HEK293T (cell line): ENCODE measurements around the gene MUC21.

Experiments used
- CTCF ChIA-PET: fragments of 350-600 bp; formaldehyde crosslinking; extraction: SDS; loops from one replicate; lab custom pipeline; 2021; ENCODE audit warnings: antibody characterized with exemption, inconsistent platforms; lab: Yijun Ruan, JAX
- POLR2A ChIA-PET: fragments of 350-600 bp; formaldehyde crosslinking; extraction: SDS; loops from one replicate; lab custom pipeline; 2020; ENCODE audit warnings: antibody characterized with exemption, inconsistent platforms; lab: Yijun Ruan, JAX
- DNase-seq: peaks from one replicate; pipeline ENCODE4 v3.0.0; 2012; ENCODE audit warnings: mixed read lengths; ENCODE audit errors: extremely low spot score
- ARNT ChIP-seq: fragments of 450-650 bp; IDR thresholded peaks from 2 replicates; pipeline ENCODE4 v1.6.1; 2017; ENCODE audit warnings: mild to moderate bottlenecking
- BHLHE40 ChIP-seq: fragments of 450-650 bp; IDR thresholded peaks from 2 replicates; pipeline ENCODE4 v1.6.1; 2016; ENCODE audit warnings: mild to moderate bottlenecking, moderate library complexity, borderline replicate concordance
- CTBP1 ChIP-seq: fragments of 450-650 bp; IDR thresholded peaks from 2 replicates; pipeline ENCODE4 v1.6.1; 2016; ENCODE audit warnings: borderline replicate concordance
- ELF4 ChIP-seq: fragments of 450-650 bp; IDR thresholded peaks from 2 replicates; pipeline ENCODE4 v1.6.1; 2017; ENCODE audit warnings: antibody characterized with exemption
- FOXA1 ChIP-seq: fragments of 450-650 bp; IDR thresholded peaks from 2 replicates; pipeline ENCODE4 v1.6.1; 2016; ENCODE audit warnings: mild to moderate bottlenecking
- FOXK2 ChIP-seq: fragments of 450-650 bp; IDR thresholded peaks from 2 replicates; pipeline ENCODE4 v1.6.1; 2016; ENCODE audit warnings: mild to moderate bottlenecking
- FOXM1 ChIP-seq: fragments of 450-650 bp; IDR thresholded peaks from 2 replicates; pipeline ENCODE4 v1.6.1; 2017; ENCODE audit warnings: mild to moderate bottlenecking, borderline replicate concordance
- HDGF ChIP-seq: fragments of 450-650 bp; IDR thresholded peaks from 2 replicates; pipeline ENCODE4 v1.6.1; 2017; ENCODE audit warnings: antibody characterized with exemption, borderline replicate concordance
- L3MBTL2 ChIP-seq: fragments of 450-650 bp; conservative IDR thresholded peaks from 2 replicates; pipeline ENCODE4 v1.6.1; 2016; ENCODE audit warnings: mild to moderate bottlenecking
- LEF1 ChIP-seq: fragments of 450-650 bp; IDR thresholded peaks from 2 replicates; pipeline ENCODE4 v1.6.1; 2017; ENCODE audit warnings: mild to moderate bottlenecking, borderline replicate concordance
- NFRKB ChIP-seq: fragments of 450-650 bp; IDR thresholded peaks from 2 replicates; pipeline ENCODE4 v1.6.1; 2016; ENCODE audit warnings: mild to moderate bottlenecking, moderate library complexity
- PKNOX1 ChIP-seq: fragments of 450-650 bp; IDR thresholded peaks from 2 replicates; pipeline ENCODE4 v1.6.1; 2016
- SP1 ChIP-seq: fragments of 450-650 bp; IDR thresholded peaks from 2 replicates; pipeline ENCODE4 v1.6.1; 2017
- SUZ12 ChIP-seq: fragments of 450-650 bp; IDR thresholded peaks from 2 replicates; pipeline ENCODE4 v1.6.1; 2016; ENCODE audit warnings: mild to moderate bottlenecking
- TARDBP ChIP-seq: fragments of 450-650 bp; IDR thresholded peaks from 2 replicates; pipeline ENCODE4 v1.6.1; 2016
- ZNF384 ChIP-seq: fragments of 450-650 bp; IDR thresholded peaks from 2 replicates; pipeline ENCODE4 v1.6.1; 2016

MUC21 gene

GRCh38 chr6:30983439-30983838 lies at the start of gene MUC21:
Gene MUC21, plus strand, starts transcription at chr6:30983718. Its CDS starts 241 bp downstream, at chr6:30983959.
- POLR2A ChIA-PET: no interaction called here
- TF ChIP-seq ELF4 (no peak), FOXA1 (no peak), FOXM1 (no peak), PKNOX1 (no peak), SUZ12 (no peak), CTBP1 (no peak), SP1 (no peak), TARDBP (no peak), ZNF384 (no peak), ARNT (no peak), HDGF (no peak), FOXK2 (no peak), L3MBTL2 (no peak), BHLHE40 (no peak), NFRKB (no peak), LEF1 (no peak)
- CTCF ChIA-PET: no interaction called here
- DNase-seq: no peak

- POLR2A ChIA-PET: no interaction called here
- CTCF ChIA-PET: interaction anchor here (0.6 to 0.7 kb wide), 2 partner anchors 8 to 152 kb away, joined by 3 to 8 read pairs; no protein-coding TSS in a partner anchor
- TF ChIP-seq FOXA1: no peak
- no peak for TF ChIP-seq PKNOX1
- no peak for TF ChIP-seq BHLHE40
- no peak for TF ChIP-seq ELF4
- no peak for TF ChIP-seq NFRKB
- TF ChIP-seq HDGF: no peak
- no peak for TF ChIP-seq ARNT
- TF ChIP-seq CTBP1: no peak
- no peak for TF ChIP-seq TARDBP
- TF ChIP-seq SUZ12: no peak
- no peak for TF ChIP-seq L3MBTL2
- TF ChIP-seq FOXK2: no peak
- DNase-seq: no peak
Observed at GRCh38 chr6:30935018-30935417, 48.5 kb upstream of the MUC21 start.

- POLR2A ChIA-PET: interaction anchor here (1.0 to 1.9 kb wide), 2 partner anchors 18 to 23 kb away, joined by 3 to 5 read pairs; partner anchors contain the start of gene VARS2
- TF ChIP-seq FOXA1: no peak
- no peak for TF ChIP-seq TARDBP
- TF ChIP-seq BHLHE40: no peak
- no peak for TF ChIP-seq ZNF384
- no peak for TF ChIP-seq PKNOX1
- no peak for TF ChIP-seq L3MBTL2
- no peak for TF ChIP-seq FOXK2
- no peak for TF ChIP-seq LEF1
- TF ChIP-seq ARNT: no peak
- TF ChIP-seq ELF4: no peak
- no peak for TF ChIP-seq FOXM1
- no peak for TF ChIP-seq SP1
- no peak for TF ChIP-seq SUZ12
- no peak for TF ChIP-seq NFRKB
- no peak for TF ChIP-seq HDGF
- CTCF ChIA-PET: no interaction called here
- DNase-seq: no peak
Observed at GRCh38 chr6:30937265-30937664, 46.3 kb upstream of the MUC21 start.

GRCh38 chr6:30938730-30939129 lies 44.8 kb upstream of the MUC21 start:
- ChIA-PET POLR2A (interaction anchor here (1.0 to 1.9 kb wide), 2 partner anchors 17 to 25 kb away, joined by 3 to 5 read pairs; partner anchors contain the start of gene VARS2), CTCF (interaction anchor here (0.6 kb wide), 1 partner anchor 521 kb away, joined by 3 read pairs; no protein-coding TSS in a partner anchor)
- no peak for DNase-seq
- no peak for TF ChIP-seq ELF4
- TF ChIP-seq L3MBTL2: no peak
- no peak for TF ChIP-seq ARNT
- TF ChIP-seq FOXM1: no peak
- no peak for TF ChIP-seq TARDBP
- no peak for TF ChIP-seq NFRKB
- no peak for TF ChIP-seq ZNF384
- TF ChIP-seq SUZ12: no peak
- no peak for TF ChIP-seq CTBP1
- TF ChIP-seq HDGF: no peak
- no peak for TF ChIP-seq FOXA1
- no peak for TF ChIP-seq SP1
- no peak for TF ChIP-seq LEF1
- no peak for TF ChIP-seq PKNOX1
- TF ChIP-seq BHLHE40: no peak
- no peak for TF ChIP-seq FOXK2

GRCh38 chr6:30939473-30939872 lies 44.0 kb upstream of the MUC21 start:
- TF ChIP-seq ARNT: no peak
- TF ChIP-seq LEF1: no peak
- no peak for TF ChIP-seq PKNOX1

More at GRCh38 chr6:30939473-30939872, 44.0 kb upstream of the MUC21 start:
- DNase-seq: no peak
- ChIA-PET POLR2A (interaction anchor here (1.0 to 1.3 kb wide), 2 partner anchors 26 kb away, joined by 3 to 4 read pairs; partner anchors contain the start of gene VARS2), CTCF (interaction anchor here (0.6 to 1.0 kb wide), 2 partner anchors 140 to 522 kb away, joined by 3 to 4 read pairs; no protein-coding TSS in a partner anchor)
